DND-41 (cell line): Measurements from ENCODE around the gene IRX1.

Experiments
- ATAC-seq: fragments of 200-7000 bp; cut with Tn5 transposase; 3 replicates; pipeline ENCODE4 v1.9.1; 2021; ENCODE audit warnings: low read depth; ENCODE audit not compliant: insufficient read depth
- DNase-seq: peaks from one replicate; pipeline ENCODE4 v3.0.0-alpha.2; 2020
- H2AFZ ChIP-seq: 2 replicates; pipeline ENCODE4 v1.6.0; 2012; ENCODE audit warnings: low read depth, low read length
- H3K27ac ChIP-seq: 2 replicates; pipeline ENCODE4 v1.5.1; 2012; ENCODE audit warnings: low read length, inconsistent platforms
- H3K27me3 ChIP-seq: fragments of 200-600 bp; sonication (generic); 2 replicates; pipeline ENCODE4 v1.6.0; 2012; ENCODE audit warnings: low read length, mild to moderate bottlenecking, inconsistent platforms; ENCODE audit not compliant: insufficient read depth, poor library complexity
- H3K36me3 ChIP-seq: 2 replicates; pipeline ENCODE4 v1.5.1; 2012; ENCODE audit warnings: low read length, inconsistent platforms; ENCODE audit not compliant: insufficient read depth
- H3K4me1 ChIP-seq: 2 replicates; pipeline ENCODE4 v1.5.1; 2012; ENCODE audit warnings: mild to moderate bottlenecking, low read length; ENCODE audit not compliant: insufficient read depth
- H3K4me2 ChIP-seq: 2 replicates; pipeline ENCODE4 v1.6.0; 2012; ENCODE audit warnings: mild to moderate bottlenecking, moderate library complexity, low read length, inconsistent platforms; ENCODE audit not compliant: insufficient read depth
- H3K4me3 ChIP-seq, 2 experiments: fragments of 200-600 bp in 1 of 2; shearing (Covaris generic) in 1 of 2; 2 replicates each; pipeline ENCODE4 v1.5.1; 2012 to 2016; ENCODE audit warnings: inconsistent platforms in 2 of 2, low read length in 2 of 2, mild to moderate bottlenecking in 2 of 2, low read depth in 1 of 2, moderate library complexity in 1 of 2
- H3K79me2 ChIP-seq: 2 replicates; pipeline ENCODE4 v1.6.0; 2012; ENCODE audit warnings: low read length, inconsistent platforms; ENCODE audit not compliant: insufficient read depth
- H3K9ac ChIP-seq: 2 replicates; pipeline ENCODE4 v1.6.0; 2012; ENCODE audit warnings: low read depth, mild to moderate bottlenecking, inconsistent platforms, low read length, moderate library complexity
- H3K9me3 ChIP-seq: 2 replicates; pipeline ENCODE4 v1.5.1; 2012; ENCODE audit warnings: low read length, moderate library complexity, mild to moderate bottlenecking, inconsistent platforms; ENCODE audit not compliant: insufficient read depth, severe bottlenecking
- H4K20me1 ChIP-seq: 2 replicates; pipeline ENCODE4 v1.6.0; 2012; ENCODE audit warnings: low read length; ENCODE audit not compliant: insufficient read depth
- CTCF ChIP-seq: IDR thresholded peaks from 2 replicates; pipeline ENCODE4 v1.5.1; 2012; ENCODE audit warnings: borderline replicate concordance, low read length, moderate library complexity, mild to moderate bottlenecking; ENCODE audit not compliant: poor library complexity, severe bottlenecking; ENCODE audit errors: extremely low read depth
- EZH2 ChIP-seq: IDR thresholded peaks from 3 replicates; pipeline ENCODE4 v1.6.1; 2012; ENCODE audit warnings: borderline replicate concordance, low read depth, mild to moderate bottlenecking, moderate library complexity, low read length, inconsistent platforms; ENCODE audit not compliant: severe bottlenecking

IRX1 gene

GRCh38 chr5:3594510-3595005 lies 1.1 kb upstream of the IRX1 start:
- Histone ChIP-seq H3K4me2 (no peak overlapping the region), H3K27me3 (no peaks in the 10 kb centered on the region)
- no peak for ATAC-seq

GRCh38 chr5:3596261-3596825 lies 711 bp downstream of the IRX1 start:
- peaks cover 2% of the 10 kb centered on the region for H3K9me3 ChIP-seq
- no peak overlapping the region for H3K9ac ChIP-seq
- no peak overlapping the region for H2AFZ ChIP-seq
- no peaks in the 10 kb centered on the region for H3K4me1 ChIP-seq
- H3K4me2 ChIP-seq, result no peak overlapping the region
- no peaks in the 10 kb centered on the region for H4K20me1 ChIP-seq
- DNase-seq, result no peak
- H3K36me3 ChIP-seq, result no peaks in the 10 kb centered on the region
- TF ChIP-seq CTCF (no peak), EZH2 (no peak)
- no peaks in the 10 kb centered on the region for H3K79me2 ChIP-seq
- no peak for ATAC-seq
- no peaks in the 10 kb centered on the region for H3K27me3 ChIP-seq
- no peak overlapping the region for H3K4me3 ChIP-seq
- no peak overlapping the region for H3K27ac ChIP-seq

More at GRCh38 chr5:3594510-3595005, 1.1 kb upstream of the IRX1 start:
- H3K4me1 ChIP-seq, result no peaks in the 10 kb centered on the region
- TF ChIP-seq CTCF (no peak), EZH2 (no peak)
- no peak overlapping the region for H3K27ac ChIP-seq
- H3K36me3 ChIP-seq, result no peaks in the 10 kb centered on the region
- DNase-seq, result no peak
- H3K79me2 ChIP-seq, result no peaks in the 10 kb centered on the region
- H4K20me1 ChIP-seq, result no peaks in the 10 kb centered on the region
- H3K9ac ChIP-seq, result no peak overlapping the region
- no peak overlapping the region for H3K4me3 ChIP-seq
- no peak overlapping the region for H2AFZ ChIP-seq
- H3K9me3 ChIP-seq, result peaks cover 4% of the 10 kb centered on the region

- no peak for ATAC-seq
- Histone ChIP-seq H2AFZ (no peak overlapping the region), H3K4me1 (no peaks in the 10 kb centered on the region), H3K9me3 (peaks cover 3% of the 10 kb centered on the region), H3K27ac (no peak overlapping the region), H3K36me3 (no peaks in the 10 kb centered on the region), H4K20me1 (no peaks in the 10 kb centered on the region), H3K9ac (no peak overlapping the region), H3K79me2 (no peaks in the 10 kb centered on the region), H3K4me2 (no peak overlapping the region), H3K27me3 (no peaks in the 10 kb centered on the region), H3K4me3 (no peak overlapping the region)
- TF ChIP-seq EZH2 (no peak), CTCF (no peak)
- DNase-seq, result no peak
Observed at GRCh38 chr5:3596857-3597166, 1.2 kb downstream of the IRX1 start.
